Mammary epithelial cell (primary cell): Measurements from ENCODE around the gene COLGALT1.

Experiments
- CTCF ChIP-seq, 2 donors: IDR thresholded peaks in 1 of 2; conservative IDR thresholded peaks in 1 of 2; 2 replicates each; pipeline ENCODE4 v1.5.1; 2011 to 2012; ENCODE audit warnings: inconsistent platforms in 2 of 2, low read length in 2 of 2, mild to moderate bottlenecking in 2 of 2, control low read depth in 1 of 2, low read depth in 1 of 2; ENCODE audit not compliant: insufficient read depth in 1 of 2; ENCODE audit errors: extremely low read depth in 1 of 2
- EZH2 ChIP-seq: IDR thresholded peaks from 2 replicates; pipeline ENCODE4 v1.6.1; 2012; ENCODE audit warnings: low read length, inconsistent platforms, borderline replicate concordance

DNA sequence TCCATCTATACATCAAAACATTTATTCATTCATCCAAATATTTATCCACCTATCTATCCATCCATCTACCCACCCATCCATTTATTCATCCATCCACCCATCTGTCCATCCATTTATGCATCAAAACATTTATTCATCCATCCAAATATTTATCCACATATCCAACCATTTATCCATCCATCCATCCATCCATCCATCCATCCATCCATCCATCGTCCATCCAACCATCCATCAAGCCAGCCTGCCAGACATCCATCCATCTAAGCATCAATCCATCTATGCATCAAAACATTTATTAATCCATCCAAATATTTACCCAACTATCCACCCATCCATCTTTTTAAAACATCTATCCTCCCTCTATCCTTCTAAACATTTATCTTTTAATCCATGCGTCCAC lies 70.5 kb downstream of the COLGALT1 start:
- TF ChIP-seq CTCF (conservative IDR thresholded peaks at IDR 0.05 in 1 of 2, IDR thresholded peaks at IDR 0.05 in 1 of 2; ENCODE audit: extremely low read depth in 1 of 2, insufficient read depth in 1 of 2, low read depth in 1 of 2, low read length in 2 of 2) (no peak), EZH2 (no peak)
